Stimulated activated CD8-positive, alpha-beta memory T cell treated with anti-CD3 and anti-CD28 coated beads, Interleukin-15, amount 100 ng/mL, for 48 hours (primary cell): ENCODE data around the gene EZH1.

Experiments
- DNase-seq, 2 donors: peaks; one replicate each; pipeline ENCODE4 v3.0.0-alpha.2; 2020; ENCODE audit warnings: low read depth in 2 of 2

EZH1 gene

DNA sequence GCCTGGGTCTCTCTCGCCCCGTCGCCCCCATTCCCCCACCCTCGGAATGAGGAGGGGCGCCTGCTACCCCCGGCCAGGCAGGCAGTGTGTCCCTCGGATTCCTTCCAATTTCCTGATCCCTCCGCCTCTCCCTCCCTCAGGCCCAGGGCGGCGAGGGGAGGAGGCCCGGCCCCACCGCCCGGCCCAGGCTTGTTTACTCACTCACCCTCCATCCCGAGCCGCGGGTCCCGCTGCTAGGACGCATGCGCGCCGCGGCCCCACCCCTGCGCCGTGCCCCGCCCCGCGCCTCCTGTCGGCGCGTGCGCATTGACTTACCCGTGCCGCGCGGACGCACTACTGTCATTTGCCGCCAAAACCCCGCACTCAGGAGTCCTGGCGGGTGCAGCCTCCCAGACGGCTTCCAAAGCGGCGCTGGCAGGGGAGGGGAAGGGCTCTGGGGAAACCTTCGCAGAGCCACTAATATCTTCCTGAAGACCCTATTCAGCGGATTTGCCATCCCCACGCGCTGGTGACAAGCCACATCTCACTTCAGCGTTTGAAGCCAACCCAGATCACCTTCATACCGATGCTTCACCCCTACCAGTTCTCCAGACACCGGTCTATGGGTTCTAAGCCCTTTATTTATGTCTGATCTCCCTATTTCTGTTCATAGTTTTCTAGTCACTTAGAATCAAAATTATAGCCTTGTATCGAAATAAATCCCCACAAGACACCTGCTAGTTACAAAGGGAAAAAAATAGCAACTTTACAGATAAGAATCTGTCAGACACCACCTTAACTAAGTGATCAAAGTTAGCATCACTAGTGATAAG is at the start of gene EZH1:
TSS of gene EZH1 (minus strand) at position 235 of the 812 bp plus-strand sequence. CDS start 16,099 bp downstream, outside the sequence.
- DNase-seq = peak; percentile 89 to 91

- no peak for DNase-seq
These were observed 47.7 kb upstream of the EZH1 start for GRCh38 chr17:42792545-42792944.

DNA sequence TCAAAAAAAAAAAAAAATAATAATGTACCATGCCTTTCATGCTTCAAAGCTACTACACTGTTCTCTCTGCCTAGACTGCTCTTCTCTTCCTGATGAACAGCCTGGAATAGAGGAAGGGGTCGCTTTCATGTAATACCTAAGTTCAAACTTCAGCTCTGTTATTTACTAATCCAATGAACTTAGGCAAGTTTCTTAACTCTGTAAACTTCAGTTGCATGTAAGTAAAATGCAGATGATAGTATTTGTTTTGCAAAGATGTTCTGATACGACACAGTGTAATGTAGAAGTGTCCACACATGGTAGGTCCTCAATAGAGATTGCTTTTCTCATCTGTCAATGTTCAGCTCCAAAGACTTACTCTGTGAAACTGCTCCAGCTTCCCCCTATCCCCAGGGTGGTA is 47.1 kb upstream of the EZH1 start:
- no peak for DNase-seq

GRCh38 chr17:42787266-42787665 is 42.4 kb upstream of the EZH1 start:
- no peak for DNase-seq

- no peak for DNase-seq
These were observed 40.2 kb upstream of the EZH1 start for GRCh38 chr17:42784811-42785592.

GRCh38 chr17:42784409-42784808 is 39.6 kb upstream of the EZH1 start:
- no peak for DNase-seq

- no peak for DNase-seq
These were observed 38.9 kb upstream of the EZH1 start for GRCh38 chr17:42783791-42784138.

- DNase-seq = no peak
These were observed 38.4 kb upstream of the EZH1 start for GRCh38 chr17:42783062-42783790.

DNA sequence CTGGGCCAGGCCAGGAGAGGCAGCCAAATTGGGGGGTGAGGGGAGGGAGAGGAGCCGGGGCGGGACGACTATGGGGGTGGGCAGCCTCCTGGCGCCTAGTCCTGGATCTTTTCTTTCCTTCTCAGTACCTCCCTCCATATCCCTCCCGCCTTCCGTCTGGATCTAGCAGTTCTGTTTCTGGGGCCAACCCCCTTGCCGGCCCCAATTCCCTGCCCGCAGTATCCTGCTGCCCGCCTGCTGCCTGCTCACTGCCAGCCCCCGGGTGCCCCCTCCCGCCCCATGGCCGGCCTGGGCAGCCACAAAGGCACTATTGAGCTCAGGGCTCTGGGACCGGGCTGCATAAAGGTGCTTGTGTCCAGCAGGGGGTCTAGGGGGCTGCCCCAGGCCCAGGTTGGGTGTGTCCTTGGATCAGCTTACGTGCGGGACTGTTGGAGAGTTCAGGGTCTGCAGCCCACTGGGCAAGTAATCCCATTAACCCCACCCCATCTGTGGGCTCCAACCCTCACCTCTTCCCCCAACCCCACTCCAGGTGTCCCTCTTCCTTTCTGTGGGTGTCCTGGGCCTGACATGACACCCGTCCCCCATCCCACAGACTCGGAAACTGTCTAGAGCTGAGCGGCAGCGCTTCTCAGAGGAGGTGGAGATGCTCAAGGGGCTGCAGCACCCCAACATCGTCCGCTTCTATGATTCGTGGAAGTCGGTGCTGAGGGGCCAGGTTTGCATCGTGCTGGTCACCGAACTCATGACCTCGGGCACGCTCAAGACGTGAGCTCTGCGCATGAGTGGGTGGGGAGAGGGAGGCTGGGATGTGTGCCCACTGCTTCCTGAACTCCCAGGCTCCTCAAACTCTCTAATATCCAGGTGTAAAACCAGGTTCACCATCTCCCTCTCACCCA is 37.6 kb upstream of the EZH1 start:
- no peak for DNase-seq

- no peak for DNase-seq
These were observed 36.9 kb upstream of the EZH1 start for GRCh38 chr17:42781639-42782165.

- DNase-seq = no peak
These were observed 36.2 kb upstream of the EZH1 start for GRCh38 chr17:42780851-42781638.

DNA sequence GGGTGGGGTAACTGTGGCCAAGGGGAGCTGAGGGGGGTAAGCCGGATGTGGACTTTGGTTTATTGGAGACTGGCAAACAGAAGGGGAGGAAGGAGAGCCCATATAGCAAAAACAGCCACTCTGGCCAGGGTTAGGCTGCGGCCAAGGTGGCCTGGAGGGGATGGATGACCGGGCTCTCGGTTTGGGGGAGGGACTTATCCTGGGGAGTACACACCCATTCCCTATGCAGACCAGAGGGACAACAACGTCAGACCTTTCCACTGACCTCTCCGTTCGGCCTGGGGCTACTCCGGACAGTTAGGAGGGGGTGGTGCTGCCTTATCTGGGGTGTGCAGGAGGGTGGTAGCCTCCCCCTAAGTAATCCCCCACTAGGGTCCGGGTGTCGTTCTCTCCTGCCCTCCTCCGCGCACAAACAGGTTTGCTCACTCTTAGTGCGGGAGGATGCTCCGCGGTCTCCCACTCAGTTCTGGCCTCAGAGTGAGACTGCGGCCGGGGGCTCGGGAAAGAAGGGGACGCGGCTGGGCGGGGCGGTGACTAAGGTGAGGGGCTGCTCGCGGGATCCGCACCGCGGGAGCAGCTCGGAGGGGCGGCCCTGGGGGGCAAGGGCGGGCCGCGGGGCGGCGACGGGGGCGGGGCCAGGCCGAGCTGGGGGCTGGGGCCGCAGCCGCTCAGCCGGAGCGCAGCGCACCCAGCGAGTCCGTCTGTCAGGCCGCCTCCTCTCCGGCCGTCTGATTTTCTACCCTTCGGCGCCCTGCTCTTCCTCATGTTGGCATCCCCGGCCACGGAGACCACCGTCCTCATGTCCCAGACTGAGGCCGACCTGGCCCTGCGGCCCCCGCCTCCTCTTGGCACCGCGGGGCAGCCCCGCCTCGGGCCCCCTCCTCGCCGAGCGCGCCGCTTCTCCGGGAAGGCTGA is 35.4 kb upstream of the EZH1 start, which contains the start of gene WNK4:
TSS of gene WNK4 (plus strand) at position 675 of the 915 bp plus-strand sequence. CDS start at position 764, 89 bp downstream.
- no peak for DNase-seq

DNA sequence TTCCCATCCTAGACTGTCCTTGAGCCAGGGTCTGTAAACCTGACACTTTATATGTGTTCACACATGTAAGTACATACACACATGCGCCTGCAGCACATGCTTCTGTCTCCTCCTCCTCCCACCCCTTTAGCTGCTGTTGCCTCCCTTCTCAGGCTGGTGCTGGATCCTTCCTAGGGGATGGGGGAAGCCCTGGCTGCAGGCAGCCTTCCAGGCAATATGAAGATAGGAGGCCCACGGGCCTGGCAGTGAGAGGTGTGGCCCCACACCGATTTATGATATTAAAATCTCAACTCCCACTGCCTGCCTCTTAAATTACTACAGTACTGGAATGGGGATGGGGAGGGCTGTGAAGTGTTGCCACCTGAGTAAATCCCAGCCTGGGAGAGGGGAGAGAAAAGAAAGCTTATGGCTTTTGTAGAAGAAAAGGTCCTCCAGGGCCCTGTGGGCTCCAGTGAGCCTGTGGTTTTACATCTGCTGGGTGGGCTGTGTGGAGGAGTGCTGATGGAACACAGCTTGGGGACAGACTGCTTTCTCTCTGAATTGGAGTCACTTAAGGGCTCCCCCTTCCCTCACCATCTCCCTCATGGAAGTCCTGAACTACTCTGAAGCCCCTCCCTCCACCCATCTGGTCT is 34.6 kb upstream of the EZH1 start:
- no peak for DNase-seq

GRCh38 chr17:42778570-42778969 is 33.7 kb upstream of the EZH1 start:
- DNase-seq = no peak

GRCh38 chr17:42775534-42776098 is 30.8 kb upstream of the EZH1 start:
- no peak for DNase-seq

DNA sequence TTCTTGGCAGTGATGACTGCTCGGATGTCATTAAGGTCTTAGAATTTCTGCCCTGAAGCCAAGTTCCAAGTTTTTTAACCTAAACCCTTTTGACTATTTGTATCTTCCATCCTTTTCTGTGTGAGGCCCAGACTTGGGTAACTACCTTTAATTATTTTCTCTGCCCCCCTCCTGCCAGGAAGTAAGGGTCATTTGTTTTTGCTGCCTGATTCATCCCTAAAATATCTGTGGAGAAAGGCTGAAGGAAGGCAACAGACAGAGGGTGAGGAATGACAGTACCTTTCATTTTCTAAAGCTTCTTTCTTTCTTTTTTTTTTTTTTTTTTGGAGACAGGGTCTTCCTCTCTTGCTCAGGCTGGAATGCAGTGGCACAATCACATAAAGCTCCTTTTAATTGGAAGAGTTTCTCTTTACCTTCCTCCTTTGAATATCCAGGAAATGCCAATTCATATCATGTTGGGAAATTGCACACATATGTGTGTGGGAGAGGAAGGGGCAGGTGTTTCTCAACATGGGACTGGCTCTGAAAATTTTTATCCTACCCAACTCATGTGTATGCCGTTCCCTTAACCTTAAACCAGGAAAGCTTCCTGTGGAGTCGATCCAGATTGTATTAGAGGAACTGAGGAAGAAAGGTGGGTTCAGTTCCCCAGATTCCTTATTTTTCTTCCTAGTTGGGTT is 29.4 kb upstream of the EZH1 start:
- DNase-seq = no peak

DNA sequence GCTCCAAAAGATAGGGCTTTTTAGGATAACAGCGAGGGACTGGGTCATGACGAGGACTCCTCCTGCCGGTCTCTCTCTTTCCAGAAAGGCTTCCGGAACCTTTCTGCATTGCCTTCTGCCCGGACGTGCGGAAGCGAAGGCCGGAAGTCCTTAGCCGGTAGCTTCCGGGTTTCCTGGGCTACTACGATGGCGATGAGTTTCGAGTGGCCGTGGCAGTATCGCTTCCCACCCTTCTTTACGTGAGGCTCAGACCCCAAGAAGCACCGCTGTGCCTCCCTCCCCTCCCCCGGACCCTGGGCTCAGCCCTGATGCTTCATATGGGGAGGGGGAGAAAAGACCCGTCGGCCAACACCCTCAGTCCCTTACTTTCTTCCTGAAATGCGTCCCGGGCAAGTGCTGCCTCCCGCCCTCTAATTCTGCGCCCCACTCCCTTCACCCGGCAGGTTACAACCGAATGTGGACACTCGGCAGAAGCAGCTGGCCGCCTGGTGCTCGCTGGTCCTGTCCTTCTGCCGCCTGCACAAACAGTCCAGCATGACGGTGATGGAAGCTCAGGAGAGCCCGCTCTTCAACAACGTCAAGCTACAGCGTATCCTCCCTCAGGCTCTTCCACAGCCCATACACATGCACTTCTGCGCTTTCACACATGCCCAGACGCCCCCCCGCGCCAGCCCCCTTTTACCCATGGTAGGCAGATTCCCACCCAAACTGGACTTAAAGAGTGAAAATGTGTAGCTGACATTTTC is 28.6 kb upstream of the EZH1 start, which contains the start of gene VPS25:
TSS of gene VPS25 (plus strand) at position 160 of the 746 bp plus-strand sequence. CDS start at position 187, 27 bp downstream.
- DNase-seq = peak; percentile 60 to 72
